ENCODE measurements around the gene DHX30. TPM values are rescaled to one million over a fixed set of nuclear protein-coding genes. Genes with fewer than 3 reads are reported as not detected.
A peak's percentile ranks its signal among the peaks of the same experiment; 100 is the strongest.

Gene DHX30
- 72.0 TPM for total RNA-seq

GRCh38 chr3:47802734-47803479 is at the start of gene DHX30:
Gene DHX30, plus strand, starts transcription at chr3:47803138. Its CDS starts 7,546 bp downstream, at chr3:47810684.

DNA sequence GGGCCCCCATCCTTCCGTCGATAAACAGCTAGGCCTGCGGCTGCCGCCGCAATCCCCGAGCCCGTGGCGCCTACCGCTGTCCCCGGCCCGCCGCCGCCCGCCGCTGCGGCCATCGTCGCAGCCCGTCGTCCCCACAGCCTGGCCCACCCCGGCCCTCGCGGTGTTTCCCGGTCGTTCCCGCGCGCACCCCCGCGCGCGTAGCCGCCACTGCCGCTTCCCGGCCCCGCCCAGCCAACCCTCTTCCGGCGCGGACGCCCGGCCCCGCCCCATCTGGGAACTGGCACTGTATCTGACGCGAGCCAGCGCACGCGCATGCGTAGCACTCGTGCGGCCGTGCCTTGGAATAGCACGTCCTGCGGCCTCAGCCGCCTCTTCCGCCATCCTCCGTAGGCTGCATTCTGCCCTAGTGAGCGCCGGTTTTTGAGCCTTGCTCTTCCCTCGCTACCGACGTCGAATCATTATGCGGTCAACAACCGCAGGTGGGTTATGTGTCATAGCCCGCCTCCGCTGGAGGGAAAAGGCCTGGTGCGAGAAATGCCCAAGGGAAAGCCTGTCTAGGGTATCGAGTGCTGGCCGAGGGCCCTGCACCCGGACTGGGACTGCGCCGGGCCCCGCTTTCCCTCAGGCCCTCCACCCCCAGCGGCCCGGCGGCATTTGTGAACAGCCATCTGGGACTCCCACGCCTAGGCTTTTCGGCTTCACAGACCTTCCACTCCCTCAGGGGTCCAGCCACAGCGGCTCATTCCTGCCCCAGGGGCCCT is 21.1 kb upstream of the DHX30 start, which contains the start of gene SMARCC1:
SMARCC1 (minus strand) TSS at position 209 of the 761 bp plus-strand sequence; CDS start at position 113, 96 bp downstream.

Small RNA genes within 50 kb of the gene (small RNA-seq; reads per million reads assigned to genes)
- gene MIR1226 (0.33 reads per million, percentile 29 among the genes with 10 or more reads in this experiment), gene RF02271 (not detected)

Other genes with a start within 250 kb of the DHX30 start
- 206 TPM for gene CSPG5, start 224.3 kb upstream of the DHX30 start, total RNA-seq
- gene SMARCC1, start 21.2 kb upstream of the DHX30 start, total RNA-seq = 71.5 TPM
- gene MAP4, start 213.3 kb downstream of the DHX30 start, total RNA-seq = 336 TPM

Data from diencephalon (tissue), 1 donor.